DMS53 (cell line): ENCODE data around the gene PON3.
"Not testable (repeated sequence)": the region's sequence is repeated elsewhere in the genome, so short reads cannot be mapped to it uniquely, and the experiment has no call there.

Experiments
- DNase-seq: peaks from one replicate; lab custom pipeline; 2025; lab: John Stamatoyannopoulos, UW

PON3 gene

GRCh38 chr7:95411666-95412065 is 15.5 kb upstream of the PON3 start:
- DNase-seq: no peak

GRCh38 chr7:95411036-95411435 is 14.9 kb upstream of the PON3 start:
- DNase-seq: peak; percentile 75

GRCh38 chr7:95407751-95408150 is 11.6 kb upstream of the PON3 start:
- no peak for DNase-seq

- no peak for DNase-seq
Measured at GRCh38 chr7:95405800-95406199, 9.6 kb upstream of the PON3 start.

GRCh38 chr7:95405208-95405607 is 9.0 kb upstream of the PON3 start:
- no peak for DNase-seq

GRCh38 chr7:95404316-95404865 is 8.2 kb upstream of the PON3 start:
- DNase-seq: no peak

GRCh38 chr7:95398155-95398940 is 2.2 kb upstream of the PON3 start:
- DNase-seq: peak; percentile 50

- DNase-seq: peak; percentile 31
Measured at GRCh38 chr7:95397381-95397780, 1.2 kb upstream of the PON3 start.

- DNase-seq: peak; percentile 77
Measured at GRCh38 chr7:95395755-95396135, 430 bp downstream of the PON3 start.

- peak; percentile 9 for DNase-seq
Measured at GRCh38 chr7:95394370-95394769, 1.8 kb downstream of the PON3 start.

- no peak for DNase-seq
Measured at GRCh38 chr7:95391761-95392160, 4.4 kb downstream of the PON3 start.

GRCh38 chr7:95389516-95389915 is 6.7 kb downstream of the PON3 start:
- DNase-seq: no peak

GRCh38 chr7:95379457-95379856 is 16.7 kb downstream of the PON3 start:
- not testable (repeated sequence) for DNase-seq

- DNase-seq: no peak
Measured at GRCh38 chr7:95376632-95377400, 19.4 kb downstream of the PON3 start.

GRCh38 chr7:95375591-95376257 is 20.5 kb downstream of the PON3 start:
- no peak for DNase-seq

GRCh38 chr7:95373323-95373722 is 22.9 kb downstream of the PON3 start:
- DNase-seq: peak; percentile 17

GRCh38 chr7:95368235-95368634 is 27.9 kb downstream of the PON3 start:
- peak; percentile 30 for DNase-seq

GRCh38 chr7:95367606-95368005 is 28.6 kb downstream of the PON3 start:
- peak; percentile 86 for DNase-seq

GRCh38 chr7:95365151-95365550 is 31.0 kb downstream of the PON3 start:
- DNase-seq: peak; percentile 67

GRCh38 chr7:95357623-95358022 is 38.6 kb downstream of the PON3 start:
- peak; percentile 19 for DNase-seq

GRCh38 chr7:95342642-95343307 is 53.4 kb downstream of the PON3 start:
- peak; percentile 30 for DNase-seq

- no peak for DNase-seq
Measured at GRCh38 chr7:95342029-95342428, 54.1 kb downstream of the PON3 start.
